SK-N-SH treated with all-trans-retinoic acid at 6 μM for 48 hours (cell line): ENCODE measurements around the gene SPATA21.

Experiments used
- ATAC-seq: fragments of 200-7000 bp; cut with Tn5 transposase; 3 replicates; pipeline ENCODE4 v1.9.1; 2020; ENCODE audit warnings: mild to moderate bottlenecking, moderate library complexity
- ARNTL ChIP-seq: fragments of 450-650 bp; formaldehyde crosslinking; IDR thresholded peaks from 2 replicates; pipeline ENCODE4 v1.5.0; 2020; ENCODE audit warnings: low read depth, mild to moderate bottlenecking, moderate library complexity, borderline replicate concordance
- BACH2 ChIP-seq: fragments of 250-450 bp; sonication (Bioruptor Pico); IDR thresholded peaks from 2 replicates; pipeline ENCODE4 v1.9.0; 2021; ENCODE audit warnings: mild to moderate bottlenecking, borderline replicate concordance
- CREB5 ChIP-seq: fragments of 250-450 bp; sonication (Bioruptor Pico); IDR thresholded peaks from 2 replicates; pipeline ENCODE4 v1.5.1; 2020; ENCODE audit warnings: low read depth, mild to moderate bottlenecking, moderate library complexity
- CSDC2 ChIP-seq: fragments of 250-450 bp; sonication (Bioruptor Pico); IDR thresholded peaks from 2 replicates; pipeline ENCODE4 v1.5.0; 2020; ENCODE audit warnings: mild to moderate bottlenecking, moderate library complexity
- CSRNP3 ChIP-seq: fragments of 250-450 bp; sonication (Bioruptor Pico); IDR thresholded peaks from 2 replicates; pipeline ENCODE4 v1.5.1; 2021; ENCODE audit warnings: mild to moderate bottlenecking, moderate library complexity
- GLIS3 ChIP-seq: fragments of 250-450 bp; sonication (Bioruptor Pico); IDR thresholded peaks from 2 replicates; pipeline ENCODE4 v1.5.0; 2020; ENCODE audit warnings: mild to moderate bottlenecking, moderate library complexity
- ISL1 ChIP-seq: fragments of 250-450 bp; sonication (Bioruptor Pico); IDR thresholded peaks from 2 replicates; pipeline ENCODE4 v2.1.2; 2022; ENCODE audit warnings: mild to moderate bottlenecking, moderate library complexity
- OSR1 ChIP-seq: fragments of 250-450 bp; sonication (Bioruptor Pico); IDR thresholded peaks from 2 replicates; pipeline ENCODE4 v1.8.0; 2022; ENCODE audit warnings: moderate library complexity, mild to moderate bottlenecking, inconsistent platforms
- PPARA ChIP-seq: fragments of 250-450 bp; sonication (Bioruptor Pico); IDR thresholded peaks from 2 replicates; pipeline ENCODE4 v1.5.0; 2020; ENCODE audit warnings: mild to moderate bottlenecking, borderline replicate concordance
- RARB ChIP-seq: fragments of 250-450 bp; sonication (Bioruptor Pico); IDR thresholded peaks from 2 replicates; pipeline ENCODE4 v1.8.0; 2021; ENCODE audit warnings: mild to moderate bottlenecking, moderate library complexity
- SNAI2 ChIP-seq: fragments of 250-450 bp; sonication (Bioruptor Pico); IDR thresholded peaks from 2 replicates; pipeline ENCODE4 v1.5.0; 2020; ENCODE audit warnings: mild to moderate bottlenecking, moderate library complexity
- TCF4 ChIP-seq: fragments of 250-450 bp; sonication (Bioruptor Pico); IDR thresholded peaks from 2 replicates; pipeline ENCODE4 v1.8.0; 2021; ENCODE audit warnings: mild to moderate bottlenecking, moderate library complexity, borderline replicate concordance
- TSHZ2 ChIP-seq: fragments of 250-450 bp; sonication (Bioruptor Pico); IDR thresholded peaks from 2 replicates; pipeline ENCODE4 v1.5.0; 2020; ENCODE audit warnings: mild to moderate bottlenecking, moderate library complexity
- ZC3H10 ChIP-seq: fragments of 250-450 bp; sonication (Bioruptor Pico); IDR thresholded peaks from 2 replicates; pipeline ENCODE4 v1.5.1; 2021; ENCODE audit warnings: mild to moderate bottlenecking, moderate library complexity
- ZFP3 ChIP-seq: fragments of 250-450 bp; sonication (Bioruptor Pico); IDR thresholded peaks from 2 replicates; pipeline ENCODE4 v1.5.0; 2020; ENCODE audit warnings: mild to moderate bottlenecking, moderate library complexity
- ZFP30 ChIP-seq: fragments of 450-650 bp; formaldehyde crosslinking; IDR thresholded peaks from 2 replicates; pipeline ENCODE4 v1.5.0; 2022; ENCODE audit warnings: mild to moderate bottlenecking, moderate library complexity
- ZNF70 ChIP-seq: fragments of 450-650 bp; formaldehyde crosslinking; IDR thresholded peaks from 2 replicates; pipeline ENCODE4 v1.5.0; 2020; ENCODE audit warnings: mild to moderate bottlenecking, moderate library complexity
- ZNF8 ChIP-seq: fragments of 450-650 bp; formaldehyde crosslinking; IDR thresholded peaks from 2 replicates; pipeline ENCODE4 v1.5.0; 2020; ENCODE audit warnings: mild to moderate bottlenecking, moderate library complexity

The SPATA21 gene

GRCh38 chr1:16372535-16373285 is 64.5 kb downstream of the SPATA21 start:
- ATAC-seq, result no peak
- TF ChIP-seq ZFP3 (CRISPR knock-in tag) (no peak), GLIS3 (CRISPR knock-in tag) (no peak), TCF4 (CRISPR knock-in tag) (no peak), ZC3H10 (CRISPR knock-in tag) (no peak)
- TF ChIP-seq, all 23 proteins: peak for 0

- TF ChIP-seq TCF4 (CRISPR knock-in tag) (no peak), CREB5 (CRISPR knock-in tag) (0 out of 2 replicates have a peak, but pooled peaks have one; percentile 20), BACH2 (CRISPR knock-in tag) (no peak), ZNF70 (CRISPR knock-in tag) (no peak)
- no peak for ATAC-seq
Observed at GRCh38 chr1:16371725-16372124, 65.5 kb downstream of the SPATA21 start.

GRCh38 chr1:16369821-16370220 is 67.4 kb downstream of the SPATA21 start:
- no peak for TF ChIP-seq ZC3H10 (CRISPR knock-in tag)
- no peak for TF ChIP-seq ARNTL
- no peak for TF ChIP-seq ISL1
- TF ChIP-seq ZNF8 (CRISPR knock-in tag), result no peak
- TF ChIP-seq RARB, result no peak
- no peak for TF ChIP-seq CSRNP3 (CRISPR knock-in tag)
- no peak for TF ChIP-seq OSR1 (CRISPR knock-in tag)
- no peak for TF ChIP-seq TSHZ2 (CRISPR knock-in tag)
- no peak for TF ChIP-seq CSDC2 (CRISPR knock-in tag)
- TF ChIP-seq ZFP30 (CRISPR knock-in tag), result no peak
- no peak for ATAC-seq

GRCh38 chr1:16367968-16368890 is 69.0 kb downstream of the SPATA21 start:
- no peak for TF ChIP-seq CSDC2 (CRISPR knock-in tag)
- no peak for TF ChIP-seq ZFP3 (CRISPR knock-in tag)
- no peak for TF ChIP-seq ISL1
- no peak for TF ChIP-seq CSRNP3 (CRISPR knock-in tag)
- no peak for TF ChIP-seq TSHZ2 (CRISPR knock-in tag)
- TF ChIP-seq CREB5 (CRISPR knock-in tag), result no peak
- TF ChIP-seq SNAI2 (CRISPR knock-in tag), result no peak
- no peak for TF ChIP-seq TCF4 (CRISPR knock-in tag)
- TF ChIP-seq ZC3H10 (CRISPR knock-in tag), result no peak
- TF ChIP-seq PPARA (CRISPR knock-in tag), result no peak
- TF ChIP-seq ARNTL, result no peak
- no peak for TF ChIP-seq ZNF70 (CRISPR knock-in tag)
- TF ChIP-seq, all 23 proteins: peak for 0
- no peak; the same call in 2 of the 3 replicates for ATAC-seq
